OCI-M2 (cell line): ENCODE measurements around the gene SNX10.

Experiments used
- DNase-seq: peaks from one replicate; lab custom pipeline; 2025; ENCODE audit not compliant: unreplicated experiment; lab: John Stamatoyannopoulos, UW

Gene SNX10

GRCh38 chr7:26295586-26295985 lies 3.9 kb downstream of the SNX10 start:
- DNase-seq: no peak

DNA sequence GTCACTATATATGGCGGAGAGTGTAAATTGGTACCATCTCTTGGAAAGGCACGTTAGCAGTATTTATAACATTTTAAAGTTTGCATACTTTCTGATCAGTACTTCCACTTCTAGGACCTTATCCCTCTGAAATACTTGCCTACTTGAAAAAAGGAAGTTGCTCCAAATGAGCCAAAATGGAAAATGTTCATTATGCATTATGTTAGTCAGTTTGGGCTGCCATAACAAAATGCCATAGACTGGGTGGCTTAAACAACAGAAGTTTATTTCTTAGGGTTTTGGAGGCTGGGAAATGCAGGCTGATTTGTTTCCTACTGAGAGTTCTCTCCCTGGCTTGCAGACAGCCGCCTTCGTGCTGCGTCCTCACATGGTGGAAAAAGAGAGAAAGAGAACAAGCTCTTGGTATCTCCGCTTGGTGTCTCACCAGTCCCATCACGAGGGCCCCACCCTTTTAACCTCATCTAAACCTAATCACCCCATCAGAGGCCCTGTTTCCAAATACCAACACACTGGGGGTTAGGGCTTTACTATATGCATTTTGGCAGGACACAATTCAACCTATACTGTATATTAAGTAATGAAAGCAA lies 6.9 kb downstream of the SNX10 start:
- DNase-seq: no peak

DNA sequence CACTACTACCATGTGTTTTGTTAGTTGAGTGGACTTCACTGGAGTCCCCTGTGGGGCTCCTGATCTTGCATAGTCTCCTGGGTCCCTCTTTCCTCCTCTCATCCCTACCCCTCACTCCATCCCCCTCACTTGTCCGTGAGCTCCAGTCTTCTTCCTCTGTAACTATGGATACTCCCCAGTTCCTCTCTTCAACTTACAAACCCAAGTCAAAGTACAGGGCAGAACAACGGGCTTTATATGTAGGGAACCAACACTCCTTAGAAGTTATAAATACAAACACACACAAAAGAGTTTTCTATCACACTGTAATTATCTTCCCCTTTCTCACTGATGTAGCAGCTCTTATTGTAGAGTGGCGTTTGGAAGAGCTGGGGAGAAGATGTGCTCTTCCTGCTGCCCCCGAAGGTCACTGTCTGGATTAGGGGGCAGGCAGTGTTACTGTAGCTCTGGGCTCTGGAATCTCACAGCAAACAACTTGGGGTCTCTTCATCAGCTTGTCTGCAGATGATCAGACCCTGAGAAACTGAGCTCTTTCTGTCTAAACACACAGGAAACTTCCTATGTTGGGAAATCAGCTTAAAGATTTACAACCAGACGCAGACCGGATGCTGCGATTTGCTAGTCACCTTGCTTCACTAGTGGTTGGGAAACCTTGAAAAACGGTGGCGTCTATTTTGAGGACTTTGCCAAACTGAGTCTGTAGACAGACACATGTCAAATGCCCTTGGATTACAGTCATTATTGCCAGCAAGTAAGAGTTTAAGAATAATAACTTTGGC lies 13.6 kb downstream of the SNX10 start:
- DNase-seq: no peak

DNA sequence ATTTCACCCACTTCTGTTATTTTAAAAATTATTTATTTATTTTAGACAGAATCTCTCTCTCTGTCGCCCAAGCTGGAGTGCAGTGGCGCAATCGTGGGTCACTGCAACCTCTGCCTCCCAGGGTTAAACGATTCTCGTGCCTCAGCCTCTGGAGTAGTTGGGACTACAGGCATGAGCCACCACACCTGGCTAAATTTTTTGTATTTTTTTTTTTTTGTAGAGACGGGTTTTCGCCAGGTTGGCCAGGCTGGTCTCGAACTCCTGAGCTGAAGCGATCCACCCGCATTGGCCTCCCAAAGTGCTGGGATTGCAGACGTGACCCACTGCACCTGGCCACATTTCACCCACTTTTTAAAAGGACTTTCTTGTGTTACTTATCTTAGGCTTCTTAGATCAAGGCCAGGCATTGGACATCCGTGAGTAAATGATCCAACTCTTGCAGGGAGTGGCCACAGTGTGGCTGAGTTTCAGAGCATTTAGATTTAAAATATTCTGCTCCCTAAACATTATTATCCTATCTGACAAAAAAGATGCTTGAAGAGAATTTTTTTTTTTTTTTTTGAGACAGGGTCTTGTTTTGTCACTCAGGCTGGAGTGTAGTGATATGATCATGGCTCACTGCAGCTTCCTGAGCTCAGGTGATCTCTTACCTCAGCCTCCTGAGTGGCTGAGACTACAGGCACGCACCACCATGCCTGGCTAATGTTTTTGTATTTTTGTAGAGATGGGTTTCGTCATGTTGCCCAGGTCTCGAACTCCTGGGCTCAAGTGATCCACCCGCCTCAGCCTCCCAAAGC lies 14.4 kb downstream of the SNX10 start:
- no peak for DNase-seq

- DNase-seq: no peak
Observed at GRCh38 chr7:26306790-26307189, 15.1 kb downstream of the SNX10 start.

GRCh38 chr7:26307226-26307625 lies 15.6 kb downstream of the SNX10 start:
- no peak for DNase-seq

GRCh38 chr7:26307791-26308190 lies 16.1 kb downstream of the SNX10 start:
- DNase-seq: no peak

GRCh38 chr7:26308551-26308950 lies 16.9 kb downstream of the SNX10 start:
- no peak for DNase-seq

DNA sequence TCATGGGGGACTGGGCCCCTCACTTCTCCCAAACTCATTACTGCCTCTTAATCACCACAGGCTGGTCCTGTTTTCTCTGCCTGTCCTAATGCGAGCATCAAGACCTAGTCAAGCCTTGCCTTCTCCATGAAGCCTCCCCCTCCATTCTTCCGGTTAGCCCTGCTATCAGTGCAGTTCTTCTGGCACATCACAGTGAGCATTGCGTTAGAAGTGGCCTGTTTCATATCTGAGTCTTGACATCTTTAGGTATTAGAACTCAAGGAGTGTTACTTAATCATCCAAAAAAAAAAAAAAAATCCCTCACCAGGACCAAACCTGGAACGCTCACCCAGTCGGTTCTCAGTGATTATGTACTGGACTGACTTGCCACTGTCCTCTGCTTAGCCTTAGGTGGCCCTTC lies 17.4 kb downstream of the SNX10 start:
- no peak for DNase-seq

DNA sequence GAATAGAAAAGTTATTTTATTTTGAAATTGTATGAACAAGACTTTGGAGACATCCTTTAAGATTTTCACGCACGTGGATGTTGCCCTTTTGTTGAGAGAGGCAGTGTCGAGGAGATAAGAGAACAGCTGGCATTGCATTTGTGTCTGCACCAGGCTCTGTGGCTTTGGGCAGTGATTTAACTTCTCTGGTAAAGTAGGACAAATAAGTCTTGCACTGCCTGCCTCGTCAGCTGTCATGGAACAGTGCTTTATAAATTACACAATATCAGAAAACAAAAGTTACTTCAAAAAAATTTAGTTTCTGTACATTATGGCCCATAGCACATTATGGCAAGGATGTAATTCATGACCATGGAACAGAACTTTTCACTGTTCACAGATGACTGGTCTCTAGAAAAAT lies 20.1 kb downstream of the SNX10 start:
- DNase-seq: no peak

DNA sequence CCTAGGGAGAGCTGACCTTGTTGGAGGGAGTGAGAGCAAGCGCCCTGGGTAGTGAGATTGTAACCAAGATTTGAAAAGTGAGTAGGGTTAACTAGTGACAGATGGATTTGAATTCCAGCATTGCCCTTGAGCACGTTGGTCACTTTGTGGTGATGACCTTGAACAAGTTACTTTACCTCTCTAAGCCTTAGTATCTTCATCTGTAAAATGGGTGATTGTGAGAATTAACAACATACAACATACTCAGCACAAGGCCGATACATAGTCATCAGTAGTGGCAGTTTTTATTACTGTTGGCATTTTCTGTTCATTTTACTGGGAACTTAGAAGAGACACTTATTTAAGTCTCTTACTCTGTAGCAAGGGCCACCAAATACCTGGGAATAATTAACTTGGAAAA lies 25.5 kb downstream of the SNX10 start:
- no peak for DNase-seq

DNA sequence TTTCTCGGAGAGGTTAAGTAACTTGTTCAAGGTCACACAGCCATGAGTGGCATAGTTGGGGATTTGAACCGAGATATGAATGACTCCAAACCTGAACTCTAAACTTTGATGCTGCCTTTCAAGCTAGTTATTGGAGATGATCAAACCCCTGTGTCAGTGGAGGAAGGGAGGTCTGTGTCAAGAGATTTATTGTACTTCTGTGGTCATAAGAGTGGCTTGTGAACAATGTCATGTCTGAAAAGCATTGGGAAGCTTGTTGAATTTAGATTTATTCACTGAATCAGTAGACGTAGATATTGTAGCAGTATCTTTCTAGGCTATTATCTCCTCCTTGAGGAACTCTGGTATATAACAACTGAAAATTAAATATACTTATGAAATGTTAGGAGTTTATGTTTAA lies 27.3 kb downstream of the SNX10 start:
- no peak for DNase-seq

DNA sequence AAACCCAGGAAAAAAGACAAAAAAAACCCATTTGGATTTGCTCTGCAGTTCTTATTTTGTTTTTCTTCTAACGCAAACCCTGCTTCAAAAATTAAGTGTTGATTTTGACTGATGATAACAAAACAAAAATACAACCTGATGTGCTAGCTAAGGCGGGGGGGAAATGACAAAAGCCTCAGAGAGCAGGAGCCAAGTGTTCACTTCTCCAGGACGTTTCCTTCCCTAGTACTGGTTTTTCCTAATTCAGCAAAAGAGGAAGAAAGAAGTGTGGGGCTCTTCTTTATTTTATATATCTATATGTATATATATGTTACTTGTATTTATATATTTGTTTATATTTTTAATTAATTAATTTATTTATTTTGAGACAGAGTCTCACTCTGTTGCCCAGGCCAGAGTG lies 28.0 kb downstream of the SNX10 start:
- DNase-seq: no peak

GRCh38 chr7:26320878-26321277 lies 29.2 kb downstream of the SNX10 start:
- DNase-seq: no peak

GRCh38 chr7:26321435-26321834 lies 29.8 kb downstream of the SNX10 start:
- DNase-seq: no peak

GRCh38 chr7:26326211-26326610 lies 34.5 kb downstream of the SNX10 start:
- no peak for DNase-seq

DNA sequence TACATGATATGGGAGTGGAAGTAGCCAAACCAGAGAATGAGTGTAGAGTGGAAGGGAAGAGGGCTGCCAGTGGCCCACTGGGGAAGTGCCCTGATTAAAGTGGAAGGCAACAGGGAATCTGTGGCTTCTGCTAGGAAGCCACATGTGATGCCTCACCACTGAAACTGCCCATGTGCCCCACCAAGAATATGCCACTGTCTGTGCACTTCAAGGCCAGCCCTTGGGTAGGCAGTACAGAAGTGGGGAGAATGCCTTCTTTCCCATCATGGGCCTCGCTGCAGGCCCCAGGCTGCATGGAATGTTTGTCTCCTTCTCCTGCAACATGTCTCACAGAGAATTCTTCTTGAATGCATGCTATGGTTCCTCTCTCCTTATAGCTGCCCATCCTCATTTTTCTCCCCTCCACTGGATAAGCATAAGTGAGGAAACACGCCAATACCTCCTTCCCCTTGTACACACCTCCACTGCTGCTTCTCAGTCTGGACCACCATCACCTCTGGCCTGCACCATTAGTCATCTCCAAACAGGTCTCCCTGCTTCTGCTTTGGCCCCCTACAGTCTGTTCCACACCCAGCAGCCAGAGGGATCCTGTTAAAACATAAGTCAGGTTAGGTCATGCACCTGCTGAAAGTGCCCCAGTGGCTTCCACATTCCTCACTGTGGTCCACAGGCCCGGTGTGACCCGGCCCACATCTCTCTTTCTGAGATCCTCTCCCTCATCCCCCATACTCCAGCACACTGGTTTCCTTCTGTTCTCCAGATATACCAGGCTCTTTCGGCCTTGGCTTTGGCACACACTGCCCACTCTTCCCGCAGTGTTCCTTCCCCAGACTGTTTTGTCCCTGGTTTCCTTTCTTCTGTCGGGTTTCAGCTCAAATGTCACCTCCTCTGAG lies 37.1 kb downstream of the SNX10 start:
- no peak for DNase-seq

- no peak for DNase-seq
Observed at GRCh38 chr7:26329520-26330255, 38.0 kb downstream of the SNX10 start.

GRCh38 chr7:26331113-26331512 lies 39.5 kb downstream of the SNX10 start:
- no peak for DNase-seq

DNA sequence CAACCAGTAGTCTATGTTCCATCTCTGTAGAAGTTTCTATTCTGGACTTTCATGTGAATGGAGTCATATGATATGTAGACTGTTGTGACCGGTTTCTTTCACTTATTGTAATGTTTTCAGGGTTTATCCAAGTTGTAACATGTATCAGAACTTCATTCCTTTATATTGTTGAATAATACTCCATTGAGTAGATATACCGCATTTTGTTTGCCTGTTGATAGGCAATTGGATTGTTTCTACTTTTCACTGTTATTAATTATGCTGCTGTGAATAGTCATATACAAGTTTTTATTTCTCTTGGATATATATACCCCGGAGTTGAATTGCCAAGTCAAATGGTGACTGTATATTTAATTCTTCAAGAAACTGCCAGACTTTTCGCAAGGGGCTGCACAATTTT lies 40.1 kb downstream of the SNX10 start:
- no peak for DNase-seq
